ENCODE data around the gene KLF6.
A peak's percentile ranks its signal among the peaks of the same experiment; 100 is the strongest.

Gene KLF6

GRCh38 chr10:3790272-3790671 lies 5.3 kb upstream of the KLF6 start:
- no peak for DNase-seq (ENCODE audit: extremely low spot score, insufficient read length, low read depth)
- FAIRE-seq: no peak

GRCh38 chr10:3789621-3790020 lies 4.6 kb upstream of the KLF6 start:
- no peak for DNase-seq (ENCODE audit: extremely low spot score, insufficient read length, low read depth)
- FAIRE-seq: peak; percentile 24

GRCh38 chr10:3787816-3788215 lies 2.8 kb upstream of the KLF6 start:
- FAIRE-seq: no peak
- DNase-seq (ENCODE audit: extremely low spot score, insufficient read length, low read depth): no peak

- DNase-seq (ENCODE audit: extremely low spot score, insufficient read length, low read depth): no peak
Observed at GRCh38 chr10:3787016-3787400, 2.0 kb upstream of the KLF6 start.

GRCh38 chr10:3786295-3787015 lies 1.4 kb upstream of the KLF6 start:
- DNase-seq (ENCODE audit: extremely low spot score, insufficient read length, low read depth) (no peak), FAIRE-seq (no peak)

More at GRCh38 chr10:3787016-3787400, 2.0 kb upstream of the KLF6 start:
- FAIRE-seq: no peak

- DNase-seq (ENCODE audit: extremely low spot score, insufficient read length, low read depth) (no peak), FAIRE-seq (no peak)
Observed at GRCh38 chr10:3785851-3786271, 852 bp upstream of the KLF6 start.

- FAIRE-seq (peak; percentile 93), DNase-seq (ENCODE audit: extremely low spot score, insufficient read length, low read depth) (peak; percentile 98)
Observed at GRCh38 chr10:3785251-3785850, 342 bp upstream of the KLF6 start.

- FAIRE-seq (peak; percentile 46), DNase-seq (ENCODE audit: extremely low spot score, insufficient read length, low read depth) (no peak)
Observed at GRCh38 chr10:3783682-3784432, 1.2 kb downstream of the KLF6 start.

GRCh38 chr10:3783316-3783681 lies 1.7 kb downstream of the KLF6 start:
- DNase-seq (ENCODE audit: extremely low spot score, insufficient read length, low read depth) (no peak), FAIRE-seq (peak; percentile 83)

- FAIRE-seq (peak; percentile 45), DNase-seq (ENCODE audit: extremely low spot score, insufficient read length, low read depth) (no peak)
Observed at GRCh38 chr10:3782451-3783315, 2.3 kb downstream of the KLF6 start.

GRCh38 chr10:3782146-3782450 lies 2.9 kb downstream of the KLF6 start:
- DNase-seq (ENCODE audit: extremely low spot score, insufficient read length, low read depth): no peak
- peak; percentile 66 for FAIRE-seq

- FAIRE-seq (no peak), DNase-seq (ENCODE audit: extremely low spot score, insufficient read length, low read depth) (no peak)
Observed at GRCh38 chr10:3781468-3782145, 3.4 kb downstream of the KLF6 start.

GRCh38 chr10:3780771-3781467 lies 4.1 kb downstream of the KLF6 start:
- no peak for DNase-seq (ENCODE audit: extremely low spot score, insufficient read length, low read depth)

GRCh38 chr10:3780021-3780770 lies 4.8 kb downstream of the KLF6 start:
- DNase-seq (ENCODE audit: extremely low spot score, insufficient read length, low read depth) (no peak), FAIRE-seq (no peak)

More at GRCh38 chr10:3780771-3781467, 4.1 kb downstream of the KLF6 start:
- FAIRE-seq: no peak

GRCh38 chr10:3779158-3779741 lies 5.8 kb downstream of the KLF6 start:
- DNase-seq (ENCODE audit: extremely low spot score, insufficient read length, low read depth) (no peak), FAIRE-seq (no peak)

GRCh38 chr10:3778692-3779157 lies 6.3 kb downstream of the KLF6 start:
- FAIRE-seq: no peak
- no peak for DNase-seq (ENCODE audit: extremely low spot score, insufficient read length, low read depth)

- no peak for FAIRE-seq
- DNase-seq (ENCODE audit: extremely low spot score, insufficient read length, low read depth): no peak
Observed at GRCh38 chr10:3777981-3778691, 6.9 kb downstream of the KLF6 start.

Data from GM18507 (cell line).